ENCODE data around the gene HIVEP3.

DNA sequence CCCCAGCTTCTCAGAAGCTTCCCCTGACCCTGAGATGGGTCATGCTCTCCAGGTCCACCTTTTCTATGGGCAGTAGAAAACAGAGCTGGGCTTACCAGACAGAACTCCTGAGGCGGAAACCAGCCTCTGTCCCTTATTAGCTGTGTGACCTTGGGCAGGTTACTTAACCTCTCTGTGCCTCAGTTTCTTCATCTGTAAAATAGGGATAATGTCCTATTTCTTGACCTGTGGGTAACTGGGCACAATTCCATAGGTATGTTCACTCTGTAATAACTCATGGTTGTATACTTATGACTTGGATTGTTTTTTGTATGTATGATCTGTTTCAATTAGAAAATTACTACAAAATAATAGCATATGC, 377.1 kb downstream of the HIVEP3 start:
- TF ChIP-seq YY1 (IDR thresholded peaks at IDR 0.05; ENCODE audit: insufficient read depth, insufficient read length) (no peak), ZNF274 (IDR thresholded peaks at IDR 0.05; ENCODE audit: low read depth, low read length) (no peak), SUZ12 (IDR thresholded peaks at IDR 0.05; ENCODE audit: extremely low read depth, insufficient read depth, insufficient read length) (no peak)
